GM13976 (cell line): ENCODE measurements around the gene PGAP6.
A peak's percentile ranks its signal among the peaks of the same experiment; 100 is the strongest.

Experiments
- DNase-seq: peaks from one replicate; pipeline ENCODE4 v3.0.0; 2012; ENCODE audit warnings: low spot score
- CTCF ChIP-seq: IDR thresholded peaks from 2 replicates; pipeline ENCODE4 v1.5.1; 2012; ENCODE audit warnings: borderline replicate concordance, mild to moderate bottlenecking; ENCODE audit not compliant: insufficient read depth; ENCODE audit errors: extremely low read depth, missing control alignments, control extremely low read depth
- in situ Hi-C: fragments of 300-500 bp; cut with MboI; formaldehyde crosslinking; loops from one replicate; pipeline ENCODE4 v1.12.0; 2022; ENCODE audit warnings: low sequenced_read_pairs, mixed read lengths, inconsistent platforms; ENCODE audit not compliant: unreplicated experiment

Gene PGAP6

DNA sequence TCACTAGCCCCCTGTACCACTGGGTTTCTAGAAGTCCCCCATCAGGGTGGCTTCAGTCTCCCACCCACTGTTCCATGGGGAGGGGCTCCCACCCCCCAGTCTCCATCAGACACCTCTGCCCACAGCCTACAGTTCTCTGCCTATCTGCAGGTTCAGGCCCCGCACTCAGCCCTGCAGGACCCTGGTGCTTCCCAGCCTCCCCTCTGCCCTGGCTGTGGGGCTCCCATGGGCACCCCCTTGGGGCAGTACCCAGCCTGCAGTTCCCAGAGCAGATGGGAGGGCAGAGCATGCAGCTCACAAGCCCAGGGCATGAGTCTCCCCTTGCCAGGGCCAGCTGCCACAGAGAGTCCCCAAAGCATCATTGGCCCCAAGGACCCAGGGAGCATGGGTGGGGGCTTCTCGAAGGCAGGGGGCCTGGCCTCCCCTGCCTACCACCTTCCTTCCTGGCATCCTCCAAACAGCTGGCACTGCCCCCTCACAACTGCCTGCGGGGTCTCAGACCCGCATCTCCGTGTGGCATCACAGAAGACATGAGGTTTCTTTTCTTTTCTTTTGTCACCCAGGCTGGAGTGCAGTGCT, 8.7 kb downstream of the PGAP6 start:
- no peak for DNase-seq
- no peak for TF ChIP-seq CTCF
- in situ Hi-C loops: no loop called here

DNA sequence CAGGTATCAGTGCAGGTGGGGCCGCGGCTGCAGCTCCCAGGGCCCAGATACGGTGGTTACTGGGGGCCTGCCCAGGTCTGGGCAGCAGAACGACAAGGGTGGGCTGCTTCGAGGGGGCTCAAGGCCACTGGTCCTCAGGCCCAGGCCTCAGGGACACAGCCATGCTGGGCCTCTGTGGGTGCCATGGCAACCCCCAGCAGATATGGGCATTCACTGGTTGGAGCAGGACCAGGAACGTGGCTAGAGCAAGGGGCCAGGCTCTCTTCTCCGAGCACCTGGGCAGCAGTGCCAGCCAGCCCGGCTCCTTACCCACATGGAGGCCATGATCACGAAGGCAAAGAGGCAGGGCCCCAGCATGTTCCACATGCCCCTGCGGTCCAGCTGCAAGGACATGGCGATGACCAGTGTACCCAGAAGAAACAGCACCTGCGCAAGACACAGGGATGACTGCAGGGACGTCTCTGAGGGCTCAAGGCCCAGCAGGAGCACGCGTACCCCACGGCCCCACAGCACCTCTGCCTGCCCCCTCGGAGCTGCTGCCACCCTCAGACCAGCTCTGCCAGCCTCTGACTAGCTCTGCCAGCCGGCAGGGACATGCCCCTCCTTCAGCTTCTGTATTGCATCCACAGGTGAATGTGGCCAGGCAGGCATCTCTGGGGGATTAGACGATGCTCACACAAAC, 9.3 kb downstream of the PGAP6 start:
- in situ Hi-C loops: no loop called here
- no peak for DNase-seq
- no peak for TF ChIP-seq CTCF

DNA sequence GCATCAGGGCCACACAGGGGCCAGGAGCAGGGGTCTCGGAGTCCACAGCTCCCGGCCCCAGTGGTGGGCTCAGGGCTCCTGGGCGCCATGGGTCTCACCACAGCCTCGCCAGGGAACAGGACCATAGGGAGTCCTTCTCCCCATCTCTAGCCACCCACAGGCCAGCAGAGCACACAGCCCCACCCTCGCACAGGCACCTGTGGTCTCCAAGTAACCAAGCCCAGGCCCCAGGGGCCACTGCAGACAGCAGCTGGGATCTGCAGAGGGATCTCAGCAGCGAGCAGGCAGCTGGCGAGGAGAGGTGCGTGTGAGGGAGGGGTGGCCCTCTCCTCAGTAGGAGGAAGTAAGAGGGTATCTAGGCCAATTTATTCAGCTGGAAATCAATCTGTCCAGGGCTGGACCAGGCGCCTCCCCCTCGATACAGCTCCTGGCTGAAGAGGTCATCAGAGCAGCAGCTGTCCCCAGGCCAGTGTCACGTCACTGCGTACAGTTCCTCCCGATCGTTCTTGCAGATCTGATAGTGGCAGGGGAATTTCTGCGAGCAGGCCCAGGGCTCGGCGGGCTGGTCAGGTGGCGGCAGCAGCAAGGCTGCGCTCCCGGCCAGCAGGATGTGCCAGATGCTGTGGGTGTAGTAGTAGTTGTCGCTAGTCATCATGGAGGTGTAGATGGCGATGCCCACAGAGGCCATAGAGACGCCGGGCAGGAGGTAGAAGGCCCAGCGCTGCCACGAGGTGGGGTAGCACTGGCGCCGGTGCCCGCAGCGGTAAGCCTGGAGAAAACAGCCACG, 10.1 kb downstream of the PGAP6 start:
- no peak for DNase-seq
- in situ Hi-C loops: no loop called here
- TF ChIP-seq CTCF: no peak

GRCh38 chr16:370979-371514, 10.7 kb downstream of the PGAP6 start:
- DNase-seq: no peak
- TF ChIP-seq CTCF: no peak
- in situ Hi-C loops: no loop called here

DNA sequence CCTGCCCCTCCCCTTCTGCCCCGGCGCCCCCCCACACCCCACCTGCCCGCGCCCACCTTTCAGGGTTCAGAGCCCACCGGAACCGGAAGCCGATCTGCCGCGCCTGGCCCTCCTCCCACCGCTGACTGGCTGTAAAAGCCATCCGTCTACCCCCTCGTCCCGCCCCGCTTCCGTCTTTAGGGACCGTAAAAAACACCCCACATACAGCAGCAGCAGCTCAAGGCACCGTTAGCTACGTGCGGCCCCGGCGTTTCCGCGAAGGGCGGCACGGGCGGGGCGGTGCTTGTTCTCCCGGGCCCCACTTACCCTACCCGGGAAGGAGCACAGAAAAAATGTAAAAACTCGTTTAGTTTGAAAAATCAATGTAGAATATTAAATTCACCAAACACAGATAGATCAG, 11.3 kb downstream of the PGAP6 start, which contains the start of gene MRPL28:
MRPL28 (minus strand) TSS at position 96 of the 400 bp plus-strand sequence. CDS start 320 bp downstream, outside the sequence.
- peak; percentile 99 for DNase-seq
- no peak for TF ChIP-seq CTCF
- in situ Hi-C loops: no loop called here

- TF ChIP-seq CTCF: no peak
- in situ Hi-C loops: no loop called here
- DNase-seq: no peak
Observed at GRCh38 chr16:369866-370436, 11.8 kb downstream of the PGAP6 start.
